Stimulated activated CD4-positive, alpha-beta T cell treated with anti-CD3 and anti-CD28 coated beads, Interleukin-2, amount 100 ng/mL, for 4 hours (primary cell): ENCODE data around the gene CACNA2D4.

ENCODE experiments used
- DNase-seq: peaks from one replicate; pipeline ENCODE4 v3.0.0-alpha.2; 2020; ENCODE audit warnings: low read depth

Gene CACNA2D4

GRCh38 chr12:1870998-1871917 is 47.2 kb downstream of the CACNA2D4 start:
- DNase-seq: no peak

GRCh38 chr12:1870086-1870485 is 48.4 kb downstream of the CACNA2D4 start:
- no peak for DNase-seq

GRCh38 chr12:1869145-1869544 is 49.3 kb downstream of the CACNA2D4 start:
- DNase-seq: no peak

GRCh38 chr12:1865284-1865866 is 53.1 kb downstream of the CACNA2D4 start:
- no peak for DNase-seq

DNA sequence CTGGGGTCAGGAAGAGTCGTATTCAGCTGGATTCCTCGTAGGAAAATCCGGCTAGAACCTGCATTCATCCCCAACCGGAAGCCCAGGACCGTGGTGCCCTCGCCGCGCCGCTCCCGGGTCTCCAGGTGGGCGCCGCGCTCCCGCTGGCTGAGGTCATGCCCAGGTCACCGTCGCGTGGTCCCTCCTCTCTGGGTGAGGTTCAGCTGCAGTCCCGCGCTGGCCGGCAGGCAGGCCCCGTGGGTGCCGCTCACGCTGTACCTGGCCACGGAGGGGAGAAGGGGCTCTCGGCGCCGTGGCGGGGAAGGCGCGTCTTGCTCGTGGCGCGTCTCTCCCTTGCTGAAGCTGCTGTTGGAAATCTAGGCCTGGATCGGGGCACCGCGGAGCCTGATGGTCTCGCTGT is 53.6 kb downstream of the CACNA2D4 start:
- DNase-seq: no peak

DNA sequence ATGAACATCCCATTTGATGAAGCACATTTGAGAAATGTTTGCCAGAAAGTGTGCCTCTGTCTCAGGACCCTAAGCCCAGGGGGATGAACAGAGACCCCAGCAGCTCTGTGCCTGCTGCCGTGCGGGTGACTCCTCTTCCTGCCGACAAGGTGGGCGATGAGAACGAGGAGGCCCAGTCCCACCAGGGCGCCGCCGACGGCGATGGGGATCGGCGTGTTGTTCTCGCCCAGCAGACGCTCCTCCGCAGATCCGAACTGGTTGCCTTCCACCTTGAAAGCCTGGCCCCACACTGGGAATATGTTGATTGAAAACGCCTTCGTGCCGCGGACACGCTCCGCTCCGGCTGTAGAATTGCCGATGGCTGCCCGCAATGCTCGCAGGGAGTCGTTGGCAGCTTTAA is 54.0 kb downstream of the CACNA2D4 start:
- no peak for DNase-seq

DNA sequence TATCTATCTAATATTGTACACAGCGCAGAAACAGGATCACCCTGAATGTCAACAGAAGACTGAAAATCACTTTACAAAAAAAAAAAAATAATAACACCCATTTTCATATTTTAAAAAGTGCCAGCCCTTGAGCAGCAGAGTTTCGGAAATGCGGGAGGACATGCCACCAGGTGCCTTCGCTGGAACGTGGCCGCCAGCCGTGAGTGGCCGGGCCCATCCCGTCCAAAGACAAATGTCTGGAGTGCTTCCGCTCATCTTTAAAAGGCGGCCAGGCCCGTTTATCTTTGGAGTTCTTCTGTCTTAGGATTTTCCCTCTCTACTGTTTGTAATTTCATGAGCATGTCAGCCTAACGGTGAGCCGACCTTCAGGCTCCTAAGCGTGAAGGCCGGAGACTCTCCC is 54.6 kb downstream of the CACNA2D4 start:
- no peak for DNase-seq

DNA sequence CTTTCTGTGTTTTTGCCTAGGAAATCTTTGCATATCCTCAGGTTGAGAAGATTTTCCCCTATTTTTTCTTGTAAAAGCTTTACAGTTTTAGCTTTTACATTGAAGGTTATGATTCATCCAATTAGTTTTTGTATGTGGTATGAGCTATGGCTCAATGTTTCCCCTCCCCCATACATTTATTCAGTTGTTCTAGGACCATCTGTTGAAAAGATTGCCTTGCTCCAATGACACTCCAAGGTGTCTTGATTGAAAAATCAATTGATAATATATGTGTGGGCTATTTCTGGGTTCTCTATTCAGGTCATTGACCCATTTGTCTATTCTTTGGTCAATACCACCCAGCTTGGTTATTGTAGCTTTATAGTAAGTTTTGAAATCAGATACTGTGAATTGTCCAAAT is 55.5 kb downstream of the CACNA2D4 start:
- no peak for DNase-seq

DNA sequence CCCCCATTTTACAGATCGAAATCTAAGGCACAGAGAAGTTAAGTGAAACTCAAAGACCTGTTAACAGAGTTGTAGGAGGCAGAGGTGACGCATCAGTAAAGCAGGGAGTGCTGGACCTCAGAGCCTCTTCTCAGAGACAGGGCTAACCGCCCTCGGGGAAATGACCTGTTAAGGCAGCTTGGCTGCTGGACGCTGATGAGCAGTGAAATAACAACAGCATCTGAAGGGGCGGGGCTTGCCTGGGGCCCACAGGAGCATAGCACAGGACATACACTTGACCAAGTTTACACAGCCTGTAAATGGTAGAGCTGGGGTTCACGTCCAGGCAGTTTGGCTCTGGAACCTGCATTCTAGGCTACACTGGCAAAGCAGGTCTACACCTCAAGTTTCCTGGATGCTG is 58.8 kb downstream of the CACNA2D4 start:
- no peak for DNase-seq

- DNase-seq: no peak
Measured at GRCh38 chr12:1858456-1858855, 60.0 kb downstream of the CACNA2D4 start.

- DNase-seq: no peak
Measured at GRCh38 chr12:1857821-1858220, 60.6 kb downstream of the CACNA2D4 start.

DNA sequence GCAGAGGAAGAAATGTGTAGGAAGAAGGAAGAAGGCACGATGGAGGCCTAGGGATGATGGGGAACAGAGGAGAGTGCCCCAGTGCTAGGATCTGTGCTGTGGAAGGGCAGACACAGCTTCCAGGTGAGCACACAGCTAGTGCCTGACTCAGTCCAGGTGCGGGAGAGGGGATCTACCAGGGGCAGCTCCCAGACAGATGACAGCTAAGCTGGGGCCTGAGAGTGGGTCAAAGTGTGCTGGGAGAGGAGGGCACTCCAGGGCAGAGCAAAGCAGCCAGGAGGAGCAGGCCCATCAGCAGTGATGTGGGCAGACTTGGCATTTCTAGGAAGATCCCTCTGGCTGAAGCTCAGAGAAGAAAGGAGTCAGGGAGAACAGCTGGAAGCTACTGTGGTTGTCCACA is 61.4 kb downstream of the CACNA2D4 start:
- DNase-seq: no peak

- no peak for DNase-seq
Measured at GRCh38 chr12:1855241-1855640, 63.2 kb downstream of the CACNA2D4 start.

GRCh38 chr12:1853716-1854115 is 64.7 kb downstream of the CACNA2D4 start:
- DNase-seq: no peak

DNA sequence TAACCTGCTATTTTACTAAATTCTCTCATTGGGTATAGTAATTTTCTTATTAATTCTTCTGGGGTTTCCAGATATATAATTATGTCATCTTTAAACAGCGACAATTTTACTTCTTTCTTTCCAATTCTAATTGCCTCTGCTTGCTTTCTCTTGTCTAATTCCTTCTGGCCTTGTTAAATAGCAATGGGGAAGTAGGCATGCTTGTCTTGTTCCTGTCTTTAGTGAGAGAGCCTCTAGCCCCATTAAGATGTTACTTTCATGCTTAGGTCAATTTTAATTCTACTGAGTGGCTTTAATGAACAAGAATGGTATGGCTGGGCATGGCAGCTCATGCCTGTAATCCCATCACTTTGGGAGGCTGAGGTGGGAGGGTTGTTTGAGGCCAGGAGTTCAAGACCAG is 66.4 kb downstream of the CACNA2D4 start:
- DNase-seq: no peak

GRCh38 chr12:1851151-1851701 is 67.2 kb downstream of the CACNA2D4 start:
- DNase-seq: no peak

DNA sequence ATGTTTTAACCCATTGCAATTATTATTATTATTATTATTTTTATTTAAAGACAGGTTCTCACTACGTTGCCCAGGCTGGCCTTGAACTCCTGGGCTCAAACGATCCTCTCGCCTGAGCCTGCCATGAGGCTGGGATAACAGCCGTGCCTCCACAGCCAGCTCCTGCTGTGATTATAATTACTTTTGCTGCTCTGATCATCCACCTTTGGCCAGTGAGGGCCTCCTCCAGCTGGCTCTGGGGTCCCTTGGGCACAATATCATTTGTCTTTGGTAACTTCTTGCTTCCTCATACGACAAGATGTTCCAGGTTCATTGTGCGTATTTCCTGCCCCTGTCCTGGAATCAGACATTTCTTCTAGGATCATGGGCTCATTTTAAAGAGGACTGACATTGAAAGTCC is 69.7 kb downstream of the CACNA2D4 start:
- DNase-seq: no peak

- no peak for DNase-seq
Measured at GRCh38 chr12:1848146-1848545, 70.3 kb downstream of the CACNA2D4 start.

DNA sequence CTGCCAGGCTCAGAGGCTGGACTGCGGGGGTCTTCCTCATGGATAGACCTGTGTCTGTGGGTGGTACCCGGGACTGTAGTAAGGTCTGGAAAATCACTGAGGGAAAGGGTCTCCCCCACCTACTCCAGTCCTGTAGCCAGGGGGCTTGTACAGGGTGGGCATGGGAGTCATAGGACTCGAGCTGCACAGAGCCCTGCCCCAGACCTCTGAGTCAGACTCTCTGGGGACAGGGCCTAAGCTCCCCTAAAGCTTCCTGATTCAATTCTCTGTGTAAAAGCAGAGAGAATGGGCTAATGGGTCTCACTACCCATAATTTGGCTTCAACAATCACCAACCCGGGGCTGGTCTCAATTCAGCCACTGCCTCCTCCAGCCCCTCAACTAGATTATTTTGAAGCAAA is 71.0 kb downstream of the CACNA2D4 start:
- DNase-seq: no peak

GRCh38 chr12:1846421-1847405 is 71.7 kb downstream of the CACNA2D4 start:
- no peak for DNase-seq

DNA sequence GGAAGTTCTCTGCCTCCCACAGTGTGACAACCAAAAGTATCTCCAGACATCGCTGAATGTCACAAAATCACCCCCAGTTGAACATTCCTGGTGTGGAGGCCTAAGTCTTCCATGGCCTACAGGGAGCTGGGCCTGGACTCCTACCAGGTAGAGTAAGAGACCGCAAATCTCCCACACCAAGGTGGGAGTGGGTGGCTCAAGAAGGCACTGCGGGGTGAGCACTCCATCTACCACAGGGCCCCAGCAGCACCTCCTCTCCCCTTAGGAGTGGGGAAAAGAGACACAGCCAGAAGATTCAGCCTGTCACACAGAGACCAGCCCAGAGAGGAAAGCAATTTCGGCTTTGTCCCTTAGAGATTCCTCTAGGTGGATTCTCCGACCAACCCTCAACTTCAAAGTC is 72.6 kb downstream of the CACNA2D4 start:
- DNase-seq: no peak

DNA sequence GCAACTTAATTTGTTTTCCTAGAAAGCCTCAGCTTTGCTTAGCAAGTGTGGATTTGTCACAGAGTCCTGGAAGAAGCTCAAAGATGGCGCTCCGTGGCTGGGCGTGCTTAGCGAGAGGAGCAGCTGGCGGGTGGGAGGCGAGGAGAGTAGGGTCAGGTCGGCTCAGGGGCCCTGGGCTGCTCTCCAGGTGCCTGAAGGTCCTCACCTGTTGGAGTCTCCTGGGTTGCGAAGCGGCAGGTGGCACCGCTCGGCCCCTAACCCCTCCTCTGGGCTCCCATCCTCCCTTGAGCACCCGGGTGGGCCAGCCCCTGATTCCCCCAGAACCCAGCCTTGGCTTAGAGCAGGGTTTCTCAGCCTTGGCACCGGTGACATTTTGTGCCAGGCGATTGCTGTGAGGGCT is 73.0 kb downstream of the CACNA2D4 start:
- DNase-seq: no peak
